ENCODE measurements around the gene CDH11.
A peak's percentile ranks its signal among the peaks of the same experiment; 100 is the strongest.

Gene CDH11

DNA sequence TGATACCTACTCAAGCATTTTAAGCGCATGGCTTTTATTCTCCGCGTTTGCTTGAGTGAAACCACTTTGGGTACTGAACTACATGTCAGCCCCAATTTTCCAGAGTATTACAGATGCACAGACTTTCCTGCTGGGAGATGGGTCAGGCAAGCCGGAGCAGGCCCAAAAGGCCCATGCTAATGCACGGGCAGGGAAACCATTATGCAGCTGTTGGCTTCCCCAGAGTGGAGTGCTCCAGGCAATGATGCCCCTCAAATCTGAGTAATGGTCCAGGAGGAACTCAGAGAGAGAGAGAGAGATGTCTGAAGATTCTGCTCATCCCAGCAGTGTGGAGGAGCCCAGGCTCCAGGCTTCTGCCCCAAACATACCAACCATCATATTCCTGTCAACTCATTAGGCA is 80.2 kb downstream of the CDH11 start:
- no peak overlapping the region for H3K4me3 ChIP-seq (ENCODE audit: low read length)
- TF ChIP-seq, protein P1, sequence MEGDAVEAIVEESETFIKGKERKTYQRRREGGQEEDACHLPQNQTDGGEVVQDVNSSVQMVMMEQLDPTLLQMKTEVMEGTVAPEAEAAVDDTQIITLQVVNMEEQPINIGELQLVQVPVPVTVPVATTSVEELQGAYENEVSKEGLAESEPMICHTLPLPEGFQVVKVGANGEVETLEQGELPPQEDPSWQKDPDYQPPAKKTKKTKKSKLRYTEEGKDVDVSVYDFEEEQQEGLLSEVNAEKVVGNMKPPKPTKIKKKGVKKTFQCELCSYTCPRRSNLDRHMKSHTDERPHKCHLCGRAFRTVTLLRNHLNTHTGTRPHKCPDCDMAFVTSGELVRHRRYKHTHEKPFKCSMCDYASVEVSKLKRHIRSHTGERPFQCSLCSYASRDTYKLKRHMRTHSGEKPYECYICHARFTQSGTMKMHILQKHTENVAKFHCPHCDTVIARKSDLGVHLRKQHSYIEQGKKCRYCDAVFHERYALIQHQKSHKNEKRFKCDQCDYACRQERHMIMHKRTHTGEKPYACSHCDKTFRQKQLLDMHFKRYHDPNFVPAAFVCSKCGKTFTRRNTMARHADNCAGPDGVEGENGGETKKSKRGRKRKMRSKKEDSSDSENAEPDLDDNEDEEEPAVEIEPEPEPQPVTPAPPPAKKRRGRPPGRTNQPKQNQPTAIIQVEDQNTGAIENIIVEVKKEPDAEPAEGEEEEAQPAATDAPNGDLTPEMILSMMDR (IDR thresholded peaks at IDR 0.05; ENCODE audit: insufficient read depth, low read depth, low read length, missing control alignments): no peak
- DNase-seq (ENCODE audit: low read depth): no peak

DNA sequence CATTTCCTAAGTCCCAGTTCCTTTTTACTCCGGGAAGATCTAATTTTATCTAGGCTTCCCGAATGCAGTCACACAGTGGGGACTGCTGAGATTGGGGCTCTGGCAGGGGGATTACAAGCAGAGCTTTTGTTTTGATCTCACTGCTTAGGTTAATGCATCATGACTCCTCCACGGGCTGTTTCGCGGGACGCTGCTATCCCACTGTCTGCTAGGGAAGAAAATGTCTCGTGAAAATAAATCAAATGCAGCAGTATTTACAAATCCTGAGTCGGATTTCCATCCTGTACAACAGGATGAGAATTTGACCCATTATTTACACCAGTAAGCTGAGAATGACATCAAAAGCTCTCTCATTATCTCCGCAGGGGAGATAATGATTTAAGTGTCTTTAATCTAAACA is 83.8 kb downstream of the CDH11 start:
- H3K4me3 ChIP-seq (ENCODE audit: low read length): no peak overlapping the region
- TF ChIP-seq, protein P1 (IDR thresholded peaks at IDR 0.05; ENCODE audit: insufficient read depth, low read depth, low read length, missing control alignments): no peak
- no peak for DNase-seq (ENCODE audit: low read depth)

- no peak overlapping the region for H3K4me3 ChIP-seq (ENCODE audit: low read length)
- TF ChIP-seq, protein P1 (IDR thresholded peaks at IDR 0.05; ENCODE audit: insufficient read depth, low read depth, low read length, missing control alignments): no peak
- DNase-seq (ENCODE audit: low read depth): no peak
Measured at GRCh38 chr16:65037556-65037955, 84.3 kb downstream of the CDH11 start.

DNA sequence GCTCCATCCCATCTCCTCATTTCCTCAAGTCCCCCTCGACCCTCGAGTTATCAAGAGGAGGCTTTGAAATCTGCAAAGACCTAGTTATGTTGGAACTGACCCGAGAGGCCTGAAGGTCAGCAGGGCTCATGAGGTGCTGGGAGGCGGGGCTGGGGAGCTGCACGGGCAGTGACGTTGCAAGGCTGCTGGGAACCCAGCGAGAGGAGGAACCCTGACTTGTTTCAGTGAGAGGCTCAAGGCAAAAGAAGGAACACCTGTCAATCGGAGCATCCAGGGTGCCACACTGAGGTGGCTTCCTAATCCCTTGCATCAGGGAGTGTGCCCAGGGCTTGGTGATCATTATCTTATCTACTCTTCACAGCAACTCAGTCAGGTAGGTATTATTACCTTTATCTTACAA is 86.9 kb downstream of the CDH11 start:
- TF ChIP-seq, protein P1 (IDR thresholded peaks at IDR 0.05; ENCODE audit: insufficient read depth, low read depth, low read length, missing control alignments): no peak
- DNase-seq (ENCODE audit: low read depth): no peak

GRCh38 chr16:65032387-65032786 is 89.5 kb downstream of the CDH11 start:
- no peak overlapping the region for H3K4me3 ChIP-seq (ENCODE audit: low read length)
- TF ChIP-seq, protein P1 (IDR thresholded peaks at IDR 0.05; ENCODE audit: insufficient read depth, low read depth, low read length, missing control alignments): no peak
- DNase-seq (ENCODE audit: low read depth): no peak

More for the DNA sequence above, 86.9 kb downstream of the CDH11 start:
- no peak overlapping the region for H3K4me3 ChIP-seq (ENCODE audit: low read length)

DNA sequence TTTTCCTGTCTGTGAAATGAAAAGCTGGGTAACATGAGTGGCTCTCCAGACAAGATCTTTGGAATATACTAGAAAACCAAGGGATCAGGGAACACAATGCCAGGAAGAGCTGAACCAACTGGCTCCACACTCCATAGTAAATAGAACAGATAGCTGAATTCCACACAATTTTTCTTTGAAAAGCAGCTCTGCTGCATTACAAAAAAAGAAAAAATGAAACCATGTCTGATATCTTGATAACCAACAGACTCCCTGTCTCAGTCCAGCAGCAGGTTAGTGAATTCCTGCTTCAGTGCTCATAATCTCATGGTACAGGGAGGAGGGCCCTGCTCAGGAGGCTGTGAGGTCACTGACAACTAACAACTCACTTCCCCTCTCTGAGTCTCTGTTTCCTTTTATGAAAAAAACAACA is 97.1 kb downstream of the CDH11 start:
- no peak overlapping the region for H3K4me3 ChIP-seq (ENCODE audit: low read length)
- DNase-seq (ENCODE audit: low read depth): peak; percentile 39
- TF ChIP-seq, protein P1 (IDR thresholded peaks at IDR 0.05; ENCODE audit: insufficient read depth, low read depth, low read length, missing control alignments): no peak

DNA sequence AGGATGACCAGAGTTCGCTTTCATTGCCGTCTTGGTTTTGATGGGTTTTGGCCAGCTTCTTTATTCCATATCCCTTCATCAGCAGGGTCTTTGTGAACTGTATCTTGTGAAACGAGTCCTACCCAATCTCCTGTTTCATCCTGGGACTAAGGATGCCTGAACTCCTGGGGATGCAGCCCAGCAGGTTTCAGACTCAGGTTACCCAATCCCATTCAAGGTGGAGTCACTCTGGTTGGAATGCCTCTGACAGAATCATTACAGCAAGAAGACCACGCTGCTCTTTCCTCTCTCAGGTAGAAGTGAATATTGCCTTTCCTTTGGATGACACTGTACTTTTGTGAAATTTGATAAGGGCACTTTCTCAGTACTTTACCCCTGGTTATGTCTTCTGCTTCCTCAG is 98.1 kb downstream of the CDH11 start:
- TF ChIP-seq, protein P1 (IDR thresholded peaks at IDR 0.05; ENCODE audit: insufficient read depth, low read depth, low read length, missing control alignments): no peak
- peak; percentile 61 for DNase-seq (ENCODE audit: low read depth)
- no peak overlapping the region for H3K4me3 ChIP-seq (ENCODE audit: low read length)
